GM18867 (cell line): ENCODE measurements around the gene CCDC102B.
A peak's percentile ranks its signal among the peaks of the same experiment; 100 is the strongest.
"Not testable (repeated sequence)": the region's sequence is repeated elsewhere in the genome, so short reads cannot be mapped to it uniquely, and the experiment has no call there.

Experiments used
- ATAC-seq: cut with Tn5 transposase; IDR thresholded peaks from one replicate; pipeline ENCODE4 v1.9.1; 2021; ENCODE audit warnings: mild to moderate bottlenecking, moderate library complexity; ENCODE audit not compliant: unreplicated experiment

Gene CCDC102B

DNA sequence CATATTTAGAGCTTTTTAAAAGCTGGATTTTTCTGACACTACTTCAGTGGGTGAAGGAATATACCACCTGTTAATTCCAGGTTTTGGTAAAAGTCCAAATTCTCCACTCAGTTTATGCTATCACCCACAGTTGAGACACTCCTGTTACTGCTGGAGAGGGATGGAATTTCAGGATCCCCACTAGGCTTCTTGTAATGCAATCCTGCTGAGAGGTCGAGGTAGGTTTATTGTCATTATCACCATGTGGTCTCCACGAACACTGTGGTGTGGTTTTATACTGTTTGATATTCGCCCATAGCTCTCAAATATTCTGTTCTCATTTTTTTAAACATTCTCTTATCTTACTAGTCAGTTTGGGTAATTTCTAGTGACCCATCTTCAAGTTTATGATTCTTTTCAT is 167.9 kb downstream of the CCDC102B start:
- ATAC-seq, result no peak

DNA sequence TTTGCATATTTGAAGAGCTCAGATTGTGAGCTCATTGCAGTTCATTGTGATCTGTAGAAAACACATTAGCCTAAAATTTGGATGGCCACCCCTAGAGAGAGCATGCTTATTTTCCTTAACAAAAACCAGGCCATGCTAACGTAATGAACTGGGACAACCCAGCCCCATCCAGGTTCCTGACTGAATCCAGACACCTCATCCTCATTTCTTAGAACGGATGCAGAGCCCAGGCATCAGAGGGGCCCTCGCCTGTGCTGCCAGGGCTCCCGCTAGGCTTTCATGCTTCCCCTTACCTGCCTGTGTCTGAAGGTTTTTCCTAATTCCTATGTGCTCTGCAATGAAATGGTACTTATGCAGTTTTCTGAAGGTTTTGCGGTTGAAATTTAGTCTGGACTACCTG is 171.1 kb downstream of the CCDC102B start:
- no peak for ATAC-seq

DNA sequence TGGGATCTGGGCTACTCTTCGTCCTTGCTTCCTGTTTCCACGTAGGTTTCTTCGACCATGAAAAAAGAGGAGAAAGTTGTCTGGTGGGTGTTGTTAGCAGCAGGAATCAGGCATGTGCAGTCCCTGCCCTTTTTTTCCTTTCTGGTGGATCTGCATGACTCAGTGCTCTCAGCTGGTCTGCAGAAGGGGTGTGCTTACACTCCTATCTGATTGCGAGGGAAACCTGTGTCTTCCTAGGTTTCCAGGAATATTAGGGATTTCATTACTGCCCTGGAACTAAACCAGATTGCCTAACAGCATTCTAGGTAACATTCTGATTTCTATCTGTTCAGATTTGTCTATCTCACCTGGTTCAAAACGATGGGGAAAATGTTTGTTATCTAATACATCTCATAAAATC is 174.3 kb downstream of the CCDC102B start:
- ATAC-seq, result no peak

DNA sequence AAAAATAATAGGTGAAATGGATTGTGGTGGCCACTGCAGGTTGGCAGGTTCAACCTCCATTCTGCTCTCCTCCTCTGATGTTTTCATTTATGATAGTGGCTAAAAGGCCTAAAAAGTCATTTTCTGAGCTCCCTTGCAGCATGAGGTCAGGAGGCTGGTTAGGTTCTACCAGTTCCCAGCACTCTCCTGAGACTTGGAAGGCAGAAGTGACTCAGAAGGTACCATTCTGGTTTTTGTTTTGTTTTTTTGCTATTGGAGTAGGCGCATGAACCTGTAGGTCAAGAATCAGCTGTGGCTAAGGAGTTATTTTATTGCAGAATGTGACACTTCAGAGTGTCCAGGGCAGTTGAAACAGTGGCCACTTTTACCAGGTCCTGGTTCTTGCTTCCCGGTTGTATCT is 181.9 kb downstream of the CCDC102B start:
- no peak for ATAC-seq

DNA sequence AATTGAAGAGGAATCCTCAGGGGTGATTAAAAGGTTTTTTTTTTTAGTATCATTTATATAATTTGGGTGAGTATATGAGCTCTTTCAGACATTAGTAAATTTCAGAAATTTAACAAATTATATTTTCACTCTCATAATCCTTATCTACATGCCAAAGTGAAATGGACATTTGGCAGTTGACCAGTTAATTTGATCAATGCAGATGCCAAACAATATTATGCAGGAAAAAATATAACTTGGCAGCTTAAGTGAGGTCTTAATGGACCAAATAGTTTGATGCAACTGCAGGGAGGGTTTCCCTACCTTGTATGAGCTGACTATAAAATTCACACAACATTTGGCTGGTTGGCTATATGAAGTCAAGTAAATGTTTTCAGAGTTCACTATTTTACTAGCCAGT is 185.2 kb downstream of the CCDC102B start:
- no peak for ATAC-seq

DNA sequence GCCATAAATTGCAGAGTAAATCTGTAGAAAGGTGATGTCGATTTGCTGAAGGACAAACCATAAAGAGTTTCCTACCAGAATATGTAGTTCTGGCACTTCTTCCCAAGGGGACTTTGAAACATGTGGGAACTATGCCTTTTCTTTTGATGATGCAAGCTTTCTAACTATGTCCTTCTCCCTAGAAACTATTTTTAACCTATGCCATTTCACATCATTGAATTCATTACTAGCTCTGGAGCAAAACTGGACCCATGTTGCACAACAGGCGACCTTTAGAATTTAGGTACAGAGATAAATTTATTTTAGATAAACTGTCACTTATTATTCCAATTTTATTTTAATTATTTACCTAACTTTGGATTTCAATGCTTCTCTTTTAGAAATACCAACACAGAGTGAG is 186.5 kb downstream of the CCDC102B start:
- ATAC-seq, result no peak

DNA sequence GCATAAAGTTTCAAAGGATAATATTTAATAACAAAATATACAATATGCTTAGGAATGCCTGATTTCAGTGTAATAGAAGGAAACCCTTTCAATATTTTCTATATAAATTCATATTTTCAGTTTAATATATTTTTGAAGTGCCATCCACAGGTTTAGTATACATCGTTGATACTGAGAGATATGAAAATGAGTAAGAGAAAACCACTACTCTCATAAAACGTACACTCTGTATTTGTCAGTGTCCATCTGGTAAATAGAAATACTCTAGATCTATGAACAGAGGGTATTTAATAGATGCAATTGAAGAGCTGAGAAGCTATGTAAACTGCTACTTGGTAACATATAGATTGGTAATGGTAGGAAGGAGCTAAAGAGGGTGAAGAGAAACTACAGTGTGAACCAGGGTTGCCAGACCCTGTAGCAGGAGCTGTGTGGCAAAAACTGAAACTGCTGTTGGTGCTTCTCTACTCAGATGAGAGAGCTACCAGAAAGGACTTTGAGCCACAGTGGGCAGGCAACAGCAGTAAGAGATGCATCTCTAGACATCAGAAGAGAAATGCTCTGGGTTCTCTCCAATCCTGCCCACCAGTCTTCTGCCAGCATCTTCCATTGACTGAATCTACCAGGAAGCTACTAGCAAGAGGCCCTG is 187.4 kb downstream of the CCDC102B start:
- ATAC-seq, result peak; percentile 100

DNA sequence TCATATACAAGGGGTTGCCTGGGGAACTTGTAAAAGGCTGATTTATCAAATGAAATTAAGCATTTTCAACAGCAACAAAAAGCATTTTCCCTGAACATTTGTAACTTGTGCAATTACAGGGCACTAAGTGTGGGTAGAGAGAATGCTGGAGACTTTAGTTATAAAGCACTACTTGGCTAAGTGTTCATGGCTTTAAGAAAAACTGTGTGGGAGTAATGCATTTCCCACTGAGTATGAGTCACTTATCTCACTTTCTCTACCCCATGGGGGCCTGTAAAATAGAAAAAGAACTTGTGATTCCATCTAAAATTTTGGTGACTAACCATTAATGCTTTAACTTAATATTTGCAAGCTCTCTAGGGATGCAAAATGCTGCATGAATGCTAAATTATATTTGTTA is 193.4 kb downstream of the CCDC102B start:
- peak; percentile 36 for ATAC-seq

DNA sequence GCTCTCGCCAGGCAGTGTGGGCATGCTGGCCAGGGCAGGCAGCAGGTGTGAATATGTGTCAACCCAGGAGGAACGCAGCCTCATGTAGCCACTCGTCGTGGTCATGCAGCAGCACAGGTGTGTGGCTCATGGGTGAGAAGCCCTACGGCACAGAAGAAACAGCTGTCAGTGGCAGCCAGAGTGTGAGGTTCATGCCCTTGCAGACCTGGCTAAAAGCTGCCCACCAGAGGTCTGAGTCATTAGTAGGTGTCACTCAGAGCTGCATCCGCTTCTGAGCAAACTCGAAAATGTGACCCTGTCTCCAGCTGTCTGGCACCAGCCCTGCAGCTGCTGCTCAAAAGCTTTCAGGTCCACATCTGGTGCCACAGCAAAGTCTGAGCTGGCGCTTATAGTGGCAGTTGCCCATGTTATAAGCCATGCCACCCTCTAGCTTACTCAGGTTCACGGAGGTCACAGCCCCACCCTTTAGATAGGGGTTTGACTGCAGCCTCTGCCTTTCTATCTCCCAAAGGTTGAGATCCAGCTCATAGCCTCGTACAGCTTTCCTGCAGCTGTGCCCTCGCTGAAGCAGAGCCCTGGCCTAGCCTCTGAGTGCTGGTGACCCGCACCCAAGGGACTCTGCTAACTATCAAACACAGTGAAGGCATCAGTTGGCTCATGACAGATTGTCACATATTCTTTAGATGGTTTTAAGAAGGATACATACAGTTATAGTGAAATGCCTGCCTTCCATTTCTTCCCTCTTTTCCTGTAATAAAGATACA is 195.0 kb downstream of the CCDC102B start:
- peak; percentile 89 for ATAC-seq

DNA sequence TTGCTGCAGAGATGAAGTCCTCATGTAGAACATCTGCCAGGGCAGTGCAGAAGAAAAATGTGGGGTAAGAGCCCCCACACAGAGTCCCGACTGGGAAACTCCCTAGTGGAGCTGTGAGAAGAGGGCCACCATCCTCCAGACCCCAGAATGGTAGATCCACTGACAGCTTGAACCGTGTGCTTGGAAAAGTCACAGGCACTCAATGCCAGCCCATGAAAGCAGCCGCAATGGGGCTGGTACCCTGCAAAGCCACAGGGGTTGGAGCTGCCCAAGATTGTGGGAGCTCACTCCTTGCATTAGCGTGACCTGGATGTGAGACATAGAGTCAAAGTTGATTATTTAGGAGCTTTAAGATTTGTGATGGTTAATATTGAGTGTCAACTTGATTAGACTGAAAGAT is 197.8 kb downstream of the CCDC102B start:
- ATAC-seq, result no peak

DNA sequence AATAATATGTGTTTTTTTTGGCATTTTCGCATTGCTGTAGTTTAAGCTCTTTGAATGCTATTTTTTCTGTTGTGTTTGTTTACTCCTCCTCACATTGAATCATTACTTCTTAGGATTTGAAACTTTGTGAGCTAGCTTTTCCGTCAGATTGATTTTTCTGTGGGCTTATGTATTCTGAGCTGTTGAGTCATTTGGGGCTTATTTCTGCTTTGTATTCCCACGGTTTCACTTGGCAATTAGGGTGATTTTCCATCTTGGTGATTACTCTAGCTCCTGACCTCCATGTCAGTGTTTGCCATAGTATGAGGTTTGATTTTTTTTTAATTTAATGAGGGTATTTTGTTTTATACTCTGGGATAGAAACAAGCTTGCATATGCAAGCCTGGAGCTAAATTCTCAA is 200.0 kb downstream of the CCDC102B start:
- ATAC-seq, result no peak

DNA sequence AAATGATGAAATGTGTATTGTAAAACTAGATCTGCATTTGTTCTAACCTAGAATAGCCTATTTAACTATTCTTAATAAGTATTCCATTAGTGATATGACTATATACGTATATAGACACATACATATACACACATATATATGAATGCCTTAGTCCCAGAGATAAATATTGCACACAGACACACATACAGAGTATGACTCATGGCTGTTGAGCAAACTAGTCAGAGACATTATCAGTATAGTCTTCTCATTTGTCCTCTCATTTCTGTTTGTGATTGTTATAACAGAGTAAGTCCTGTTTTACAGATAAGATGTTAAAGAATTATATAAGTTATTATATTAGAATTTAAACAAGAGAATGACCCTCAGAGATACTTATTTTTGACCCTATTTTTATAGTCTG is 202.5 kb downstream of the CCDC102B start:
- ATAC-seq, result no peak

DNA sequence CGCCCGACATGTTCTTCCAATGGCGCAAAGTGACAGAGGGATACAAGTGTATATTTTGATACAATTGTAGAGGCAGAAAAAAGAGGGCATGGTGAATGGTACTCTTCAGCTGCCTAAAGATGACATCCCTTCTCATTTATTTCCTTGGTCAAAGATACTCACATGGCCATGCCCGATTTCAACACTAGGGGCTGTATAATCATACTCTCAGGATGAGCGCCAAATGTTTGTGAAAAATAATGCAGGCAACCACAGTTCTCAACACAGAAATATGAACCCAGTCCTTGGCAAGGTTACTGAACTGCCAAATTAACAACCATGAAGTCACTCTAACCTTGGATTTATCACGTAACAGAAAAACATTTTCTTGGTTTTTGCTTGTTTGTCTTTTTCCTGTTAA is 204.4 kb downstream of the CCDC102B start:
- no peak for ATAC-seq

DNA sequence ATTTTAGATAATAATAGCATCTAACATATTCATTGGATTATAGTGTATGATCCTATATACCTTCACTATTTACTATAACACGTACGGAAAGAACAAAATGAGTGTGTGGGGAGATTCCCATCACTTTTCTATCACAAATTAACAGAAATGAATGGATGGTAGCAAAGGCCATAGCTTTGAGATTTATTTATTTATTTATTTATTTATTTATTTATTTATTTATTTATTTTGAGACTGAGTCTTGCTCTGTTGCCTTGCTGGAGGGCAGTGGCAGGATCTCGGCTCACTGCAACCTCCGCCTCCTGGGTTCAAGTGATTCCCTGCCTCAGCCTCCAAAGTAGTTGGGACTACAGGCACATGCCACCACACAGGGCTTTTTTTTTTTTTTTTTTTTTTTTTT is 208.3 kb downstream of the CCDC102B start:
- not testable (repeated sequence) for ATAC-seq

DNA sequence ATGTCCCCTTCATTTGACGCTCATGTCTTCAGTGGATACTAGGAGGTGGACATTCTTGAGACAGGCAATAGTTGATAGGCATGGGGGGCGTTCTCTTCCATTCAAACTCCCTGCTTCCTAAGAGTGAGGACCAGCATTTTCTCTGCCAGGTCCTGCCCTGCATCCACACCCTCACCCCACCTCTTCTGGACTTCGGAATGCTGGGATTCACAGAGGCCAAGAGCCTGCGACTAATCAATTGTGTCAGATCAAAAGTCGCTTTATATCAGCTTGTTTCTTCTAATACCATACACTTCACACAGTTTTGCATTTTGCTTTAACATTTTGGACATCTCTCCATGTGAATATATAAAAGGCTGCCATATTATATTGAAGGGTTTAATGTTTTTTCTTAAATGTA is 210.7 kb downstream of the CCDC102B start:
- ATAC-seq, result no peak

DNA sequence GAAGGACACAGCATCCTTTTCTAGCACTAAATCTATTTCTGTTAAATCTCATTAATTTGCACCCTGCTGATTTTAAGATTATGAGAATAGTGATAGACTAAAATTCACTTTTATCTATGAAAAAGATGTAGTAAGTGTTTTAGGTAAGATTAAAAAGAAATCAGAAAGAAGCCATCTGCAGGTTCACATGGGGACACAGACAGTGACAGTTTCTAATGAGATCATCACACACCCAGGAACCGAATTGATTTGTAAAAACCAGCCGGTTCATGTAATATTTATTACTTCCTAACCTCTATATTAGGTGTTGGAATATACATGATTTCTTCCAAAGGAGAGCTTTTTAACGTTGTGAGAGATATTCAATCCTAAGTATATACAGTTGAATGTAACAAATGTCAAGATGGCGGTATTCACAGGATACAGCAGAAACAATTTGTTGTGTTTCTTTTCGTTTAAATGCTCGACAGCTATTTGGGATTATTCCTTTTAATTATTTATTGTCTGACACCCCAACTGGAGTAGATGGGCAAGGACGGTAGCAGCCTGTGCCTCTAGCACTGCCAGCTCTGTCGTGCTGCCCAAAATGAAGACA is 223.4 kb downstream of the CCDC102B start:
- ATAC-seq, result no peak

DNA sequence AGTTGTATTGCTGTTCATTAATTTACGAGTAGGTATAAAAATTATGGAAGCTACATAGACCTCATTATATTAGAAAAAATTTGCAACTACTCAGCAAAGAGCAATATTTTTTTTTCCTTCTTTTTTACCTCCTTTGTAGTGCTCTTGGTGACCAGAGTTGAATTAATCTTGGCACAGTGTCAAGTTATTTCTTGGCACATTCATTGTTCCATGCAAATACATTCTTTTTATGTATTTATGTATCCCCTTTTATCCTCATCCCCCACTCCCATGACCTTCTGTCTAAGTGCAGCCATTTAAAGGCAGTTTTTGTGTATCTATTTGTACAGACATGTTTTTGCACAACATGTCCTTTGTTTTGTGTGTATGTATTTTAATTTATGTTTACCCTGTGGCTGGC is 224.5 kb downstream of the CCDC102B start:
- ATAC-seq, result no peak

DNA sequence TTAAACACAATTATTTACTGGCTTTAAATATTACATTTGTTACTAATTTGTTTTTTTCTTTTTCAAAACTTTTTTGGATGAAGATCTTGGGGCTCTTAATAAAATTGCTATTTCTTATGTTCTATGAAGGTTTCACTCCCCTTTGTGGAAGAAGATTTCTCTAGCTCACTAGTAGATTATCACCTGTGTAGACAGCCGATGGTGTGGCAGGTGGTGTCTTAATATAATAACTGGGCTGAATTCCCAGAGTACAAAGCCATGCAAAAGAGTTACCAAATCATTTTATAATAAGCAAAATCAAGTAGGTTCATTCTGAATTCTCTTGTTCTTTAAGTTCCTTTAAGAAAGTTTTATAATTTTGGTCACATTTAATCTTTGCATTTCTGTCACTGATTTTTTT is 233.7 kb downstream of the CCDC102B start:
- ATAC-seq, result no peak

DNA sequence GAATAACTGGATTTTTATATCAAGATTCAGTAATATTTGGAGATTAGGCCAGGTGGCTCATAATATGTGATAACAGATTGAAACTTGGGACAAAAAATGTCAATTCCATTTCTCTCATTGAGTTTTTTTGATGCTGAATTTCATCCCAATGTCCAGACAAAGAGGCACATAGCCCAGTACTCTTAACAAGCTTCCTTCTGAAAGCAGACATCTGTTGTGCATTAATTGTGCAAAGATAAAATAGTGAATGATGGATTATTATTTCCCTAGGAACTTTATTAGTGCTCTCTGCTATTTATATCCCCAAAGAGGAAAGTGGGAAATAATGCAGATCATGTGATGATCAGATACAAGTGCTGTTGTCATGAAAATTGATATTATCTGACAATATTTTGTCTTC is 234.1 kb downstream of the CCDC102B start:
- ATAC-seq, result no peak

DNA sequence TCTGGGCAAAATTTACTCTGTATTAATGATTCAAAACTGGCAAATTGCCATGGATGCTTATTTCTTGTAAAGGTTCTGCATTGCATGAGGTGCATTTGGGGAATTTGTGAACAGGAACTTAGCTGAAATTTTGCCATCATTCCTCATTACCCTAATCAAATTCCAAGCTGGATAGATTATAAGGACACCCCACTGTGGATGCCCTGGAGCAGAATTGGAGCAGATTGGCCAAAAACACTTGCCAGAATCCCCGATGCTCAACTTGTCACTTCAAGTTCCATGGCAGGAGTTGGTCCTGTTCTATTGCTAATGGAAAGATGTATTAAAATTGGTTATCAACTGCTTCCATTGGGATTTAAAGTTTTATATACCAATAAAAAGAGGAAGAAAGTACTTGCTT is 237.9 kb downstream of the CCDC102B start:
- no peak for ATAC-seq

DNA sequence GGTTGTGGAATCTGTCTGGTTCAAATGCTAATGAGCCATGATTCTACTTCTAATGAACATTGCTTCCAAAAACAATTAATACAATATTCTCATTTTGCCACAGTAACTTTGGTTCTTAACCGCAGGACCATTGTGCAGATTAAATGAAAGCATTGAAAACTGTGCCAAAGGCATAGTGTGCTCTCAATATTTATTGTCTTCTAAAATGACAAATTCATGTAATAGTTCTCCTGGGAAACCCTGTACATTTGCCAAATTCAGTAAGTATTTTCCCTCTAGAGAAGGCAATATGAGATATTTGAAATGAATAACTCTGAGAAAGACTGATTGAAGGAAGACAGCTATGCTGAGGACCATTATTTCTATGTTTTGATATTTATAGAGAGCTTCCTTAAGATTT is 246.3 kb downstream of the CCDC102B start:
- ATAC-seq, result no peak

DNA sequence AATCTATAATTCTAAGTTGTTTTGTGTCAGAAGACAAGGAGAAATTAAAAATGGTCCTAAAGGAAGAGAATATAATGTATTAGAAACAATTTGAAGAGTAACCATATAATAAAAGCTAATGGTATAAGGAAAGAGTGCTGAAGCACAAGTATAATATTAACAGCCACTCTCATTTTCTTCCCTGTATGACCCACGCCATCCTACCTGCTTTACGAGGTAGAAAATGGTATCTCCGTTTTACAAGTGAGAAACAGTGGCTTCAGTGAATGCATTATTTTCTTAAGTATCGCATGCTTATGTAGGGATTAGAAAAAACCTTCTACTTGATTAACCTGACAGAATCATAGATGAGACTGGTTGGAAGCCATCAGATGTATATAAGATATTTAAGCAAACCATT is 266.2 kb downstream of the CCDC102B start:
- ATAC-seq, result no peak
